Aorta (tissue), 5 donors: ENCODE data around the gene PCNX2. TPM values are rescaled to one million over a fixed set of nuclear protein-coding genes. Genes with fewer than 3 reads are reported as not detected.
"Not testable (repeated sequence)": the region's sequence is repeated elsewhere in the genome, so short reads cannot be mapped to it uniquely, and the experiment has no call there.

ENCODE experiments used
- ATAC-seq: fragments of 200-7000 bp; cut with Tn5 transposase; one replicate; pipeline ENCODE4 v1.9.1; 2022; ENCODE audit warnings: moderate library complexity; ENCODE audit not compliant: low FRiP score
- DNase-seq, 2 donors: peaks; one replicate each; pipeline ENCODE4 v3.0.0-alpha.2; 2020
- H3K27ac ChIP-seq, 2 donors: one replicate each; pipeline ENCODE4 v1.5.1; 2013; ENCODE audit warnings: low read length in 2 of 2, mild to moderate bottlenecking in 2 of 2, moderate library complexity in 2 of 2, control low read depth in 1 of 2, inconsistent platforms in 1 of 2, low read depth in 1 of 2
- H3K27me3 ChIP-seq, 2 donors: one replicate each; pipeline ENCODE4 v1.6.1; 2013; ENCODE audit warnings: control low read depth in 1 of 2, low read length in 1 of 2, mild to moderate bottlenecking in 1 of 2, moderate library complexity in 1 of 2; ENCODE audit not compliant: insufficient read depth in 2 of 2, control insufficient read depth in 1 of 2
- H3K36me3 ChIP-seq, 2 donors: one replicate each; pipeline ENCODE4 v1.6.1; 2013; ENCODE audit warnings: control low read depth in 1 of 2, low read length in 1 of 2, mild to moderate bottlenecking in 1 of 2; ENCODE audit not compliant: insufficient read depth in 2 of 2, control insufficient read depth in 1 of 2
- H3K4me1 ChIP-seq, 2 donors: one replicate each; pipeline ENCODE4 v1.6.1; 2013; ENCODE audit warnings: low read length in 2 of 2, control low read depth in 1 of 2, mild to moderate bottlenecking in 1 of 2, moderate library complexity in 1 of 2; ENCODE audit not compliant: insufficient read depth in 2 of 2, control insufficient read depth in 1 of 2
- H3K4me3 ChIP-seq, 2 donors: one replicate each; pipeline ENCODE4 v1.5.1; 2013; ENCODE audit warnings: low read length in 2 of 2, control low read depth in 1 of 2, mild to moderate bottlenecking in 1 of 2
- H3K9me3 ChIP-seq: one replicate; pipeline ENCODE4 v1.6.1; 2013; ENCODE audit warnings: mild to moderate bottlenecking, low read length; ENCODE audit not compliant: control insufficient read depth
- WGBS, 2 donors: extraction: QIAGEN DNeasy Blood & Tissue Kit; methylation state at CpG; one replicate each; pipeline ENCODE4 v1.1.7; 2013; 5-methylcytosine and 5-hydroxymethylcytosine counted together
- intact Hi-C, 2 donors: fragments of 100-400 bp; cut with DNase I; formaldehyde crosslinking; loops; one replicate each; pipeline versions ENCODE4 v1.14.2 to v1.15.0; 2022
- polyA plus RNA-seq, 2 donors: library from polyadenylated mRNA; stranded (reverse); fragments of 200-250 nt; gene quantifications; one replicate each; pipeline ENCODE4 v1.2.3, GENCODE V29; 2013
- total RNA-seq, 2 donors: library from RNA; stranded (reverse); fragmentation: NEBNext Ultra II Directional; extraction: Animal tissue kit (Norgen Biotek cat#: 25700); gene quantifications; one replicate each; pipeline ENCODE4 v1.2.1, GENCODE V29; 2021
- donor health status: healthy with polysubstance abuse.
- donor health status: Bipolar disorder and iron deficiency.
- donor health status: DM: no; HTN: no; CAD: no.
- donor health status: DM: no; HTN: no; CAD: no.
- donor health status: DM: yes; HTN: yes; CAD: no.

The PCNX2 gene
- total and polyA plus RNA-seq, 4 donors, result 0.38 to 27.2 (median 20.1) TPM

- ATAC-seq, result no peak
These were observed 290.4 kb downstream of the PCNX2 start for GRCh38 chr1:233005156-233005555.

GRCh38 chr1:233004451-233004850 is 291.1 kb downstream of the PCNX2 start:
- H3K27ac ChIP-seq, result no peak overlapping the region
- no peaks in the 10 kb centered on the region for H3K27me3 ChIP-seq
- 82 to 85% methylated on average over 9 of the region's 9 CpGs for WGBS, 2 donors
- intact Hi-C loops, result no loop called here
- H3K9me3 ChIP-seq, result no peaks in the 10 kb centered on the region
- no peaks in the 10 kb centered on the region for H3K4me1 ChIP-seq
- no peak for DNase-seq
- H3K36me3 ChIP-seq, result peaks cover 2 to 4% of the 10 kb centered on the region in 2 donors
- no peak for ATAC-seq
- H3K4me3 ChIP-seq, result no peak overlapping the region

More at GRCh38 chr1:233005156-233005555, 290.4 kb downstream of the PCNX2 start:
- Histone ChIP-seq H3K36me3 (peaks cover 2 to 3% of the 10 kb centered on the region in 2 donors), H3K27ac (no peak overlapping the region), H3K9me3 (no peaks in the 10 kb centered on the region), H3K4me3 (no peak overlapping the region), H3K4me1 (no peaks in the 10 kb centered on the region), H3K27me3 (no peaks in the 10 kb centered on the region)
- no peak for DNase-seq
- intact Hi-C loops, result no loop called here
- 95 to 96% methylated on average over 5 of the region's 5 CpGs for WGBS, 2 donors

GRCh38 chr1:233003638-233004037 is 291.9 kb downstream of the PCNX2 start:
- H3K36me3 ChIP-seq, H3K4me1 ChIP-seq, H3K27ac ChIP-seq, DNase-seq, H3K4me3 ChIP-seq, intact Hi-C loops, H3K27me3 ChIP-seq, H3K9me3 ChIP-seq, ATAC-seq: not testable (repeated sequence)
- 95 to 96% methylated on average over 5 of the region's 5 CpGs for whole genome bisulfite sequencing, 2 donors

- no peaks in the 10 kb centered on the region for H3K27me3 ChIP-seq
- ATAC-seq (no peak), DNase-seq (no peak)
- 93 to 94% methylated on average over 16 of the region's 16 CpGs for WGBS, 2 donors
- intact Hi-C loops, result no loop called here
- H3K27ac ChIP-seq, result no peak overlapping the region
- peaks cover 0 to 7% of the 10 kb centered on the region in 2 donors for H3K36me3 ChIP-seq
- no peak overlapping the region for H3K4me3 ChIP-seq
- H3K4me1 ChIP-seq, result no peaks in the 10 kb centered on the region
- no peaks in the 10 kb centered on the region for H3K9me3 ChIP-seq
These were observed 295.4 kb downstream of the PCNX2 start for GRCh38 chr1:232999956-233000625.

GRCh38 chr1:232998646-232999045 is 296.9 kb downstream of the PCNX2 start:
- Histone ChIP-seq H3K27me3 (no peaks in the 10 kb centered on the region), H3K27ac (no peak overlapping the region), H3K36me3 (peaks cover 0 to 7% of the 10 kb centered on the region in 2 donors), H3K9me3 (no peaks in the 10 kb centered on the region), H3K4me1 (no peaks in the 10 kb centered on the region), H3K4me3 (no peak overlapping the region)
- WGBS, 2 donors, result 81% methylated on average over 3 of the region's 3 CpGs
- intact Hi-C loops, result no loop called here
- no peak for ATAC-seq
- DNase-seq, result no peak

GRCh38 chr1:232998138-232998537 is 297.4 kb downstream of the PCNX2 start:
- 96 to 97% methylated on average over 15 of the region's 15 CpGs for WGBS, 2 donors
- no peak for DNase-seq
- Histone ChIP-seq H3K4me3 (no peak overlapping the region), H3K36me3 (peaks cover 0 to 7% of the 10 kb centered on the region in 2 donors), H3K27me3 (no peaks in the 10 kb centered on the region), H3K27ac (no peak overlapping the region), H3K4me1 (no peaks in the 10 kb centered on the region), H3K9me3 (no peaks in the 10 kb centered on the region)
- intact Hi-C loops, result no loop called here
- no peak for ATAC-seq

- no peak overlapping the region for H3K27ac ChIP-seq
- no peaks in the 10 kb centered on the region for H3K27me3 ChIP-seq
- no peak overlapping the region for H3K4me3 ChIP-seq
- no peak for ATAC-seq
- H3K9me3 ChIP-seq, result no peaks in the 10 kb centered on the region
- WGBS, 2 donors, result 95 to 98% methylated on average over 2 of the region's 2 CpGs
- H3K4me1 ChIP-seq, result no peaks in the 10 kb centered on the region
- intact Hi-C loops, result no loop called here
- DNase-seq, result no peak
- H3K36me3 ChIP-seq, result peaks cover 0 to 9% of the 10 kb centered on the region in 2 donors
These were observed 299.4 kb downstream of the PCNX2 start for GRCh38 chr1:232996143-232996542.

GRCh38 chr1:232995189-232995588 is 300.3 kb downstream of the PCNX2 start:
- 81 to 94% methylated on average over 2 of the region's 2 CpGs for WGBS, 2 donors
- DNase-seq (no peak), ATAC-seq (no peak)
- intact Hi-C loops, result no loop called here
- H3K27me3 ChIP-seq, result no peaks in the 10 kb centered on the region
- H3K27ac ChIP-seq, result no peak overlapping the region
- no peaks in the 10 kb centered on the region for H3K4me1 ChIP-seq
- H3K9me3 ChIP-seq, result no peaks in the 10 kb centered on the region
- peaks cover 0 to 6% of the 10 kb centered on the region in 2 donors for H3K36me3 ChIP-seq
- no peak overlapping the region for H3K4me3 ChIP-seq

- no peak for ATAC-seq
- H3K36me3 ChIP-seq, result peaks cover 0 to 2% of the 10 kb centered on the region in 2 donors
These were observed 302.0 kb downstream of the PCNX2 start for GRCh38 chr1:232993555-232993954.

More at GRCh38 chr1:232993555-232993954, 302.0 kb downstream of the PCNX2 start:
- 95 to 100% methylated on average over 3 of the region's 3 CpGs for WGBS, 2 donors
- Histone ChIP-seq H3K27ac (no peak overlapping the region), H3K9me3 (no peaks in the 10 kb centered on the region), H3K4me3 (no peak overlapping the region), H3K27me3 (no peaks in the 10 kb centered on the region), H3K4me1 (no peaks in the 10 kb centered on the region)
- DNase-seq, result no peak
- intact Hi-C loops, result no loop called here
